SW 1271 (cell line): ENCODE measurements around the gene TARS2.

Experiments
- DNase-seq, 2 experiments: peaks; one replicate each; lab custom pipeline; 2025; lab: John Stamatoyannopoulos, UW

The TARS2 gene

DNA sequence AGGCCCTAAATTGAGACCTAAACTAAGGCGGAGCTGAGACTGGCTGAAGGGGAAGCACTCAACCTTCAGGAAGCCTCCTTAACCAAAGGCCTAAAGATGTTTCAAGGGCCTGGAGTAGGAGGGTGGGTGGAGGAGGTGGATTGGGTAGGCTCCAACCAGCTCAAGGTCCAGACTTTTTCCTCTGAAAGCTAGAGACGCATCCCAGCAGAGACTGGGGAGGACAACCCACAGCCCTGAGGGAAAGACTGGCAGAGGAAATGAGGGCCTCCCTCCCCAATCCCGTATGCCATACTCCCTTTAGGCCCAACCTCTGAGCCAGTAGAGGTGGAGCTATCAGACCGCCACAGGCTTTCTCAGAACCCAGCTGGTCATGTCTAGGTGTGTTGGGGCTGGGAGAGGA lies 21.8 kb downstream of the TARS2 start:
- no peak for DNase-seq

DNA sequence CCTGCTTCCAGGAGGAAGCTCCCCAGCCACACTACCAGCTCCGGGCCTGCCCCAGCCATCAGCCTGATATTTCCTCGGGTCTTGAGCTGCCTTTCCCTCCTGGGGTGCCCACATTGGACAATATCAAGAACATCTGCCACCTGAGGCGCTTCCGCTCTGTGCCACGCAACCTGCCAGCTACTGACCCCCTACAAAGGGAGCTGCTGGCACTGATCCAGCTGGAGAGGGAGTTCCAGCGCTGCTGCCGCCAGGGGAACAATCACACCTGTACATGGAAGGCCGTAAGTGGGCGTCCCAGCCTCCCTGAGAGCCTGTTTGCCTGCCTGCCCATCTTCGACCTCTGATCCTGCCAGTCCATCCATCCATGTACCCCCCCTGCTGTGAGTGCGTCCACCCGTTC lies 24.3 kb downstream of the TARS2 start:
- no peak for DNase-seq

DNA sequence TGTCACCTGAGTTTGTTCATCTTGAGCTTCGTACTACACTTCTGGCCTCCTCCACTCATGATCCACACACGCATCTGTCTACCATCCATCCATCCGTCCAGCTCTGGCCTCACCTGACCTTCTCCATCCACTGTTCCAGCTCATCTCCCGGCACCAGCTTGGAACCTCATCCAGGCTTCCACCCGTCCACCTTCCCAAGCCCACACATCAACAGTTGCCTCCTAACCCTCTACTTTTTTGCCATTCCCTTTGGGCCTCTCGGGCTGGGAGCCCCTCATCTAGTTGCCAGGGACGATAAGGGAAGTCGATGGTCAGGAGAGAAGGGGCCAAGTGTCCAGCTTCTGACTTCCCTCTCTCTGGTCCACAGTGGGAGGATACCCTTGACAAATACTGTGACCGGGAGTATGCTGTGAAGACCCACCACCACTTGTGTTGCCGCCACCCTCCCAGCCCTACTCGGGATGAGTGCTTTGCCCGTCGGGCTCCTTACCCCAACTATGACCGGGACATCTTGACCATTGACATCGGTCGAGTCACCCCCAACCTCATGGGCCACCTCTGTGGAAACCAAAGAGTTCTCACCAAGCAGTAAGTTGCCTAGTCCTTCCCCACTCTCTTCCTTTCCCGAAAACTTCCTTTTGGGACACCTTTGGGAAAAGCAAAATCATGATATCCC lies 24.9 kb downstream of the TARS2 start:
- DNase-seq = no peak

DNA sequence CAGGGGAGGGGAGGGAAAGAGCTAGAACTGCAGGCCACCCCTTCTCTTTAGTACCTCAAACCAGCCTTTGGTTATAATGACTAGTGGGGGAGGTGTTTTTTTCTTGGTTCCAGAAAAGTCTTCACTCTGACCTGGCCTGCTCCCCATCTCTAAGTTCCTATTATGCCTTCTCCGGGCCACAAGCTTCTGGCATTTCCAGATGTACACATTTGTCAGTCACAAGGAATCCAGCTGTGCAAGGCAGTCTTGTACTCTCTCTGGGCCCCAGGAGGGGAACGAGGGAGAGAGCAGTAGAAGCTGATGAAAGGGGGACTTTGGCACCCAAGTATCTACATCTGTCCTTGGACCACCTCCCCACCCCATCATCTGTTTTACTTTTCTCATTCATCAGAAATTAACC lies 25.6 kb downstream of the TARS2 start:
- no peak for DNase-seq

DNA sequence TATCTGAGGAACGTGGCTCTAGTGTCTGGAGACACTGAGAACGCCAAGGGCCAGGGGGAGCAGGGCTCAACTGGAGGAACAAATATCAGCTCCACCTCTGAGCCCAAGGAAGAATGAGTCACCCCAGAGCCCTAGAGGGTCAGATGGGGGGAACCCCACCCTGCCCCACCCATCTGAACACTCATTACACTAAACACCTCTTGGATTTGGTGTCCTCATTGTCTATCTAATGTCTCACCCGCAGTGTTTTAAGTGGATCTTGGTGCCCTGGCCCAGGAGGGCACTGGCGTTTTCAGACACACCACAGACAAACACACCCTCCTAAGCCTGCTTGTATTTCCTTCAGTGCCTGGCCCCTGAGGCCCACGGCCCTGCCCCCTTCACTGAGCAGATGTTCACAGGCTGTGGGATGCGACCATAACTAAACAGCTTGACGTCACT lies 26.2 kb downstream of the TARS2 start:
- no peak for DNase-seq

DNA sequence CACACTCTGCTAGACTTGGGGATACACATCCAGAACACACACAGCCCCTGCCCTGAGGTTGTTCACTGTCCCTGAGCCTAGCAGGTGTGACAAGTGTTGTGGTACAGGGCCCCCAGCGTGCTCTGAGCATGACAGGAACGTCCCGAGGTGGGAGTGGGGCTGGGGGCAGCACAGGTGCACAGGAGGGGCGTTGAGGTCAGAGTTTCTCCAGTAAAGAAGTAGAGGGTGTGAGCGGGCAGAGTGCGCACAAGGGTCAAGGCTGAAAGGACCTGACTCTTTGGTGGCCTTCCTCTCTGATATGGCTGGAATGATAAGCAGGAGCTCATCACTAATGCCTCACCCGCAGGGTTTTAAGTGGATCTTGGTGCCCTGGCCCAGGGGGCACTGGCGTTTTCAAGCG lies 27.0 kb downstream of the TARS2 start:
- no peak for DNase-seq

DNA sequence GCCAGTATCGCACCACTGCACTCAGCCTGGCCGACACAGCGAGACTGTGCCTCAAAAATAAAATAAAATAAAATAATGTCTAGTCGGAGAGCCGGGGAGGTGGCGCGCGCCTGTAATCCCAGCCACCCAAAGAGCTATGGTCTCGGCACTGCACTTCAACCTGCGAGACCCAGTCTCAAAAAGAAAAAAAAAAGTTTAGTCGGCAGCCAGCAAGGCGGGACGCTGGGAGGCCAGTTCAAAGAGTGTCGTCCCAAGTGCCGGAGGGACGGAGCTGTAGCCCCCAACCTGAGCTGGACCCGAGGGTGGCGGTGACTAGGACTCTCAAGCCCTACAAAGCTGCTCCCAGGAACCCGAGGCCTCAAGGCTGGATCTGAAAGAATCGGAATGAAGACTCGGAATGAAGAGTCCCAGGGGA lies 27.7 kb downstream of the TARS2 start:
- DNase-seq = no peak

DNA sequence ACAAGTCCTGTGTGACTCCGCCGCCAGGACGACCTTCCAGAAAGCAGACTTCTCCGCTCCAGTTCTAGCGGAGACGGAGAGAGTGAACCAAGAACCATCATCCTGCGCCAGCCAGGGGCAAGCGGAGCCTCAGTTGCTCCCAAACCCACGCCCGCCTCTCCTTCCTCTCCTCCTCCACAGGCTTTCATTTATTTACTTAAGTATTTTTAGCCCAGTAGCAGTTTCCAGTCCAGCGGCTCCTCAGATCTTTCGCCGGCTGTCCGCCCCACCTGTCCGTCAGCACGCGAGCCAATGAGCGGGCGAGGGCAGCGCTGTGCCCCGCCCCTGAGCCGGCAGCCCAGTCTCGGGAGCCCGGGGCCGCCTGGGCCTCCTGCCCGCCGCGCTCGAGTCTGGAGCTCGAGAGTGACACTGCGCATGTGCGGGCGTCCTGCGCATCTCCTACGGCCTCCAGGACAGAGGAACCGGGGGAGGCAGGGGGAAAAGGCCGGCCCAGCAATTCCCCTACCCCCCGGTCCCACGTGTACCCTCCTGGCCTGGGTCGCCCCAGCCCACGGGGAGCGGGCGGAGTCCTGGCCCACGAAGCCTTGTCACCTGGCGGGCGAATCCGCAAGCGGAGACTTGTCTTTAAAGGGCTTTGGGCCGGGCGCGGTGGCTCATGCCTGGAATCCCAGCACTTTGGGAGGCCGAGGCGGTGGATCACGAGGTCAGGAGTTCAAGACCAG lies 28.3 kb downstream of the TARS2 start, which contains the start of gene FALEC:
Gene FALEC (plus strand): TSS at position 425 of the 722 bp plus-strand sequence.
- DNase-seq = peak; percentile 68 to 87

DNA sequence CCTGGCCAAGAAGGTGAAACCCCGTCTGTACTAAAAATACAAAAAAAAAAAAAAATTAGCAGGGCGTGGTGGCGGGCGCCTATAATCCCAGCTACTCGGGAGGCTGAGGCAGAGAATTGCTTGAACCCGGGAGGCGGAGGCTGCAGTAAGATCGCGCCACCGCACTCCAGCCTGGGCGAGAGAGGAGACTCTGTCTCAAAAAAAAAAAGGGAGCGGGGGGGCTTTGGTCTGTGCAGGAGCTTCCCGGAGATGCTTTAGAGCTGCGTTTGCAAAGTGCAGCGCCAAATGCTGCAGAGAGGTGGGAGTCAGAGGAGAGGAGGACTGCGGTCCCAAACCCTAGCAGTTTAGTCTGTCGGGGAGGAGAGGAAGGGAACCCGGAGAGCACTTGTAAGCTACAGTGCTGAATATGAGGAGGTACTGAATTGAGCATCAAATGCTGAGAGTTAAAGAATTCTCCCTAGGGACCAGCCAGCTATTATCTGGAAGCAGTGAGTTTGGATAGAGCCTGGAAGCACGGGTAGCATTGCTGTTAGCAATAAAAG lies 28.9 kb downstream of the TARS2 start:
- no peak for DNase-seq

DNA sequence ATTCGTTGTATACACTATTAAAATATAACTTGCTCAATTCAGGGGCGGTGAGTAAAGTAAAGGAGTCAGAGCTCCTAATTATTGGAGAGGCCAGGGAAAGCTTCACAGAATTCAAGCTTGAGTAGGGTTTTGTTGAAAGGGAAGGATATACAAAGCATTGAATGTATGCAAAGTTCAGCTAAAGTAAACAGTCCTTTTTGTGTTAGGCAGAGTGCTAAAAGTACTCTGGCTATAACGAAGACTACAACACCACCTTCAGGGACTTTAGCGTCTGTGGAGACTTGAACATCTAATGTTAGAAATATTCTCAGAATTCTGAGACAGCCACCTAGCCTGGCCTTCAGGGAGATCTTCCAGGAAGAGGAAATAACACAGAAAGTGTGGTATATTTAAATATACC lies 29.4 kb downstream of the TARS2 start:
- peak in 1 of 2 experiments; percentile 2 for DNase-seq

DNA sequence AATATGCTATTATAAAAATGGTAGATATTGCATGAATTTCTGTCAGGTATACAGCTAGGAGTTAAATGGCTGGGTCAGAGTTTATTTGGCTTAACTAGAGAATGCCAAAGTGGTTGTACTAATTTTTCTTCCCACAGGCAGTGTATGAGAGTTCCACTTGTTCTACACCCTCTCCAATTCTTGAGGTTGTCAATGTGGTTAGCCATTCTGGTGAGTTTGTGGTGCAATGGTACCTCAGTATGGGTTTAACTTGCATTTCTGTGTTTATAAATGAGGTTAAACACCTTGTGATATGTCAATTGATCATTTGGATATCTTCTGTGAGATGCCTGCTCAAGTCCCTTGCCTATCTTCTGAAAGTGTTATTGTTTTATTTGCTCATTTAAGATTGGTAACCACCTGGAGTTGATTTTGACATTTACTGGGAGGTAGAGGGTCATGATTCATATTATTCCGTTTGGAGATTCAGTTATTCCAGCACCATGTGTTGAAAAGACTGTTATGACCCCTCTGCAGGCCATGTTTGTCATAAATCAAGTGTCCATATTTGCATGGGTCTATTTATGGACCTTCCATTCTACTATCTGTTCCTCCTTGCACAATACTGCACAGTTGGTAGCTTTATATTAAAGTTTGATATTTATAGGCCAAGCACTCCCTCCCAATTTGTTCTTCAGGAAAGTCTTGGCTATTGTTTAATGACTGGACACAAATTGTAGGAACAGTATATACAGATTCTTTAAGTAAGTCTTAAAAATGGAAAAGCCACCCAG lies 34.2 kb downstream of the TARS2 start:
- no peak for DNase-seq

DNA sequence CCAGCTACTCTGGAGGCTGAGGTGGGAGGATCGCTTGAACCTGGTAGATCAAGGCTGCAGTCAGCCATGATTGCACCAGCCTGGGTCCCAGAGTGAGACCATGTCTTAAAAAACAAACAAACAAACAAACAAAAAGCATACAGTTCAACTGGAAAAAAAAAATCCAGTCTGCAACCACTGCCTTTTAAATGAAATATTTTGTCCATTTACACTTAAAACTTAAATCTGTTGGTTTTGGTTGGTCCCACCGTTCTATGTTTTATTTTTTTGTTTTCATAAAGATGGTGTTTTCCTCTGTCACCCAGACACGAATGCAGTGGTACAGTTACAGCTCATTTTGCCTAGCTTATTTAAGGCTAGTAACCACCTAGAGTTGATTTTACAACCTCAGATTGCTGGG lies 38.1 kb downstream of the TARS2 start:
- DNase-seq = no peak

DNA sequence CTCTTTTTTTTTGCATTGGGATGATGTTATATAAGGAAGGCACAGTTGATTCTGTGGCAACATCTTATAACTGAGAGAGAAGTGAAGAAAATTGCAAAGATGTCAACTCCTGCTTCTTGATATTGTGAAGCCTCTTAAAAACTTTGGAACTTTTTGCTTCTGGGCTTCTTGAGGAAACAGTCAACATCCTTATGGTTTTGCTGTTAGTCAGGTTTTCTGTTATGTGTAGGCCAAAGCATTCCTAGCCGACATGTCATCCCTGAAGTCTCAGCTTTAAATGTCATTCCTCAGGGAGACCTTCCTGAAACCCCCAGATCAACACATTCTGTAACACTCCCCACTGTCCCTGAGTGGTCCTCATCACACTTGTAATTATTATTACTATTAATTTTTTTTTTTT lies 41.0 kb downstream of the TARS2 start:
- no peak for DNase-seq

DNA sequence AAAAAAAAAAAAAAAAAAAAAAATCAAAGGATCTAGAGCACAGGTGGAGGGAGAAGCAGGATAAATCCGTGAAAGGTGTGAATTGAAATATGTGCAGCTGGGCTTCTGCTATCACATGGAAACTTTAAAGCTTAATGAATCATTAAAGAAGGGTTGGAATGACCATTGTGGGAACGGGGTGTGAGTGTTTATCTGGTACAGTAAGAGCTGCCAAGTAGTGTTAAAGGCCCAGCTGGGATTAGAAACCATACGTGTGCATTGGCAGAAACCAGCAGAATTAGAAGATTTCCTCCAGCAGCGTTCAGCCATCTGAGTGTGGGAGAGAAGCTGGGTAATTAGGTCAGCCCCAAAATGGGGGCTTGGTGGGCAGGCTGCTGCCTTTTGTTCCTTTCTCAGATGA lies 41.8 kb downstream of the TARS2 start:
- no peak for DNase-seq

DNA sequence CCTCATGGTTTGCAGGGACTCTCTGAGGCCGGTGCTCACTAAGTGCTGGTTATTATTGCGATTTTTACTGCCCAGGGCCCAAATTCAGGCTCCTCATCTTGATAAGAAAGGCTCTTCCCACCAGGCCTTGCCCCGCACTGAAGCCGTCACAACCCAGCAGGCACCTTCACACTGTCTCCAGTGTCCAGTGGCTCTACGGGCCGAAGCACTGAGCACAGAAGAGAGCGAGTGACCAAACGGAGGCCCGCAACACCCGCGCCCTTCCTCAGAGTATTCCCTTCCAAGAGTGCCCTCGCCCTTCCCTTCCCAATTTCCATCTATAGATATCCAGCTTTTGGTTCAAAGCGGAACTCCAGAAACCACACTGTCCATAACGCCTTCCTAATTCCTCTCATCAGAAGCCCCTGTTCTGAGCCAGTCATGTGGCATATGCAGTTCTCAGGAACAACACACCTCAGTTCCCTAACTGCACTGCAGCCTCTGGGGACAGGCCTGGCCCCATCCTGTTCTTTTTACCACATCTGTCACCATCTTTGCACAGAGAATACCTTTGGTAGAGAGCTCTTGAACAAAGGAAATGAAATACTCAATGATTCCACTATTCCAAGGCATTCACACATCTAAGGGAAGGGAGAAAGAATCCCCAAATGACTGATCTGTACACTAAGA lies 43.4 kb downstream of the TARS2 start:
- no peak for DNase-seq

DNA sequence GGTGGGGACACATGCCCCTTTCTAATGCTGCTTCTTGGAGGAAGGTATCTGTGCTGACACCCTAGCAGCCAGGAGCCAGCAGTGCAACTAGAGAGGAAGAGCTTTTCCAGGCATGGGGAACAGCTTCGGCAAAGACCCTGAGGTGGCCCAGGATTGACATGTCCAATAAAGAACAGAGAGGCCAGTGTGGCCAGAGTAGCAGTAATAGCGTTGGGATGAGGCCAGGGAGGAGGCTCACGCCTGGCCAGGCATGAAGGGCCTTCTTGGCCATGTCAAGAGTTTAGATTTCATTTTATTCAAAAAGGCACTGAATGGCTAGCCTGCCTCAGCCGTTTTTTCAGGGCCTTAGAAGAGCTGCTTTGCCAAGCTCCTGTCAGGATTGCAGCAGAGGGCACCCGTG lies 45.6 kb downstream of the TARS2 start:
- no peak for DNase-seq

DNA sequence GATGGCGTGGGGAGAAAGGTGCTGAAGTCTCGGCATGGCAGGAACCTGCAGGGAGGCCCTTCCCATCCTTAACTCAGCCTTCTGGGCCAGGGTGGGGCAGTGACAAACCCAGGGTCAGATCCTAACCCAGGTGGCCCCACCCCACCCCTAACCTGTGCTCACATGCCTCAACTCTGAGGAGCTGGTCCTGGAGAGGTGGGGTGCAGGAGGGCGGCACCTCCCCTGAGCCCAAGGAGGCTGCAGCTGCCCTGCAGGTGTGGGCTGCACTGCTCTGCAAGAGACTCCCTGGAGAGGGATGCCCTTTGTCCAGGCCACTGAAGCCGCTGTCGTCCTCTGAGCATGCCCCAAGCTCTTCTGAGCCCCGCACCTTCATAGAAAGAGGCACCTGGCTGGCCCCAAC lies 46.8 kb downstream of the TARS2 start:
- no peak for DNase-seq

DNA sequence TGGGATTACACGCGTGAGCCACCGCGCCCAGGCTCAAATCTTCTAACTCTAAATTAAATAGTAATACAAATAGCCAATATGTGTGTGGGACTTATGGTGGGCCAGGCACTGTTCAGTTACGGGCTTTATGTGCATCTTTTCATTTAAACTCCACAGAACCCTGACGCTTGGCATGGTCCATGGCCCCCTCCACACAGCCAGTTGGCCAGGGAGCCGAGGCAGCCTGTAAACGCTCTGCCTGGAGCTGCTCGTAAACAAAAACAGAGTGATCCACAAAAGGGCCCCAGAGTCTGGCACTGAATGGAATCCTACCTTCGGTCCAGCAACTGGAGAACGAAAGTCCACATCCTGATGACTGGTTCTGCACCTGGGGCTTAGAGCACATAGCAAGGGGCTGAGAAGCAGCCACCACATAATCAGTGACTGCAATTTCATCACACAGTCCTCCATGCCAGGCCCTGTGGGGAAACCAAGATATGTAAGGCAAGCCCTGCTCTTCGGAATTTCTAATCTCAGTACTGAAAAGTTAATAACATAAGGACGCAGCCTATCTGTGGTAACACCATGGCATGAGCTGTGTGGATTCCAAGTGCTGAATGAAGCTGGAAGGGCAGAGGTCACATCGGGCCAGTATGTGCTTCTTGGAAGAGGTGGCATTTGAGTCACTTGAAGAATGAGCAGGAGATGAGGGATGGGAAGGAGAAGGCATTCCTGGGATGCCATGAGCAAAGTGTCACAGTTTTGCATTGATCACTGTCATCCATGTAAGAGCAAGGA lies 48.5 kb downstream of the TARS2 start:
- DNase-seq = peak in 1 of 2 experiments; percentile 33

DNA sequence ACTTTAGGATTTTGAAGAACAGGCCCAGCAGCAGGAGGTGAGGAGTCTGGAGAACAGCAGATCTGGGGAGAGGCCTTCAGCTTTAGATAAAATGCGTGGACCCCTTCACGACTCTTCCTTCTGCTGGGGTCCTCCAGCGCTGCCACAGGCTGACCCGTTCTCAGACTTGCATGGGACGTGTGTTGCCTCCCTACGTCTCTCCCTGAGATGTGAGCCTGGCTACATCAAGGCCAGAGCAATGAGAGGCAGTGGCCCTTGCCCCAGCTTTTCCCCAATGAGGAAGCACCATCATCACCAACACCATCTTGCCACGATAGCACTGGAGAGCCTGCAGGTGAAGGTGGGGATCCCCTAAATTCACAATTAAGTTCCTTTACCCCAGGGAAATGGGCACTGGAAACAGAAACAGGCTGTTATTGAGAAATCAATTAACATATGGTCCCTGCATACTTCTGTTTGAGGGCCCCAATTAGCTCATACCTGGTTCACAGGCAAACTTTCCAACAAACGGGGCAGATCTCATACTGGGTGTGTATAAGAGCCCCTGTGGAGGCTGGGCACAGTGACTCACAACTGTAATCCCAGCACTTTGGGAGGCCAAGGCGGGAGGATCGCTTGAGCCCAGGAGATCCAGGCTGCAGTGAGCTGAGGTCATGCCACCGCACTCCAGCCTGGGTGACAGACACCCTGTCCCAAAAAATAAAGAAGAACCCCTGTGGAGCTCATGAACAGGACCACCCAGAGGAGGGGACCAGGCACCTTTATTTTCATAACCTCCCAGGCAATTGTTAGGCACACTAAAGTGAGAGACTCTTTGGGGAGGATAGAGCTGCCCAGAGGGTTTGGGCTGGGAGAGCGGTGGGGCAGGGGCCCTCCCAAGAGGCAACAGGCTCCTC lies 49.9 kb downstream of the TARS2 start:
- DNase-seq = no peak
